IMR-90 (cell line): ENCODE measurements around the gene PTGS1. TPM values are rescaled to one million over a fixed set of nuclear protein-coding genes. Genes with fewer than 3 reads are reported as not detected.

Experiments used
- ATAC-seq: fragments of 200-7000 bp; cut with Tn5 transposase; 2 replicates; pipeline ENCODE4 v1.9.1; 2020; ENCODE audit warnings: low read depth, mild to moderate bottlenecking, moderate library complexity
- BruUV-seq: library from RNA; stranded (reverse); fragments of 400-500 nt; replicated peaks from 2 replicates; lab custom pipeline; 2021; lab: Mats Ljungman, UMichigan
- CTCF ChIA-PET: fragments of 300-600 bp; formaldehyde crosslinking; extraction: SDS; loops from one replicate; lab custom pipeline; 2021; ENCODE audit warnings: antibody characterized with exemption; lab: Yijun Ruan, JAX
- POLR2A ChIA-PET: fragments of 300-600 bp; sonication (Branson Sonifier 250); formaldehyde crosslinking; loops from one replicate; lab custom pipeline; 2022; ENCODE audit warnings: antibody characterized with exemption; ENCODE audit not compliant: unreplicated experiment; lab: Charles Lee
- DNase-seq: peaks from one replicate; pipeline ENCODE4 v3.0.0; 2013
- H2AFZ ChIP-seq: replicated peaks from 2 replicates; pipeline ENCODE3; 2013; ENCODE audit warnings: low read length, mild to moderate bottlenecking; ENCODE audit not compliant: poor library complexity
- H2AK5ac ChIP-seq: 2 replicates; pipeline ENCODE4 v1.6.1; 2013; ENCODE audit warnings: low read depth, low read length, inconsistent platforms
- H2AK9ac ChIP-seq: replicated peaks from 2 replicates; pipeline ENCODE3; 2013; ENCODE audit warnings: mild to moderate bottlenecking, low read depth, low read length, moderate library complexity; ENCODE audit not compliant: poor library complexity
- H2BK120ac ChIP-seq: 2 replicates; pipeline ENCODE4 v1.6.1; 2013; ENCODE audit warnings: low read depth, low read length, inconsistent platforms
- H2BK15ac ChIP-seq: 3 replicates; pipeline ENCODE4 v1.6.1; 2013; ENCODE audit warnings: low read depth, low read length, inconsistent platforms
- H2BK20ac ChIP-seq: 2 replicates; pipeline ENCODE4 v1.6.1; 2013; ENCODE audit warnings: low read depth, mild to moderate bottlenecking, inconsistent platforms, low read length, moderate library complexity
- H2BK5ac ChIP-seq: 2 replicates; pipeline ENCODE4 v1.6.1; 2013; ENCODE audit warnings: mild to moderate bottlenecking, low read depth, low read length, inconsistent platforms; ENCODE audit not compliant: poor library complexity, severe bottlenecking
- H3K14ac ChIP-seq: replicated peaks from 2 replicates; pipeline ENCODE4 v1.6.1; 2013; ENCODE audit warnings: low read depth, low read length, inconsistent platforms
- H3K18ac ChIP-seq: 2 replicates; pipeline ENCODE4 v1.6.1; 2013; ENCODE audit warnings: low read depth, low read length, control low read depth
- H3K23ac ChIP-seq: 2 replicates; pipeline ENCODE4 v1.6.1; 2013; ENCODE audit warnings: low read depth, low read length, inconsistent platforms
- H3K27ac ChIP-seq: 2 replicates; pipeline ENCODE4 v1.5.1; 2013; ENCODE audit warnings: mild to moderate bottlenecking, control low read depth, low read length; ENCODE audit not compliant: insufficient read depth
- H3K27me3 ChIP-seq: 2 replicates; pipeline ENCODE4 v1.6.1; 2013; ENCODE audit warnings: low read length; ENCODE audit not compliant: control insufficient read depth, insufficient read depth
- H3K36me3 ChIP-seq: 2 replicates; pipeline ENCODE4 v1.6.1; 2013; ENCODE audit warnings: low read length, mixed read lengths; ENCODE audit not compliant: control insufficient read depth, insufficient read depth
- H3K4ac ChIP-seq: 2 replicates; pipeline ENCODE4 v1.6.1; 2013; ENCODE audit warnings: low read depth, low read length, inconsistent platforms
- H3K4me1 ChIP-seq: 2 replicates; pipeline ENCODE4 v1.6.1; 2013; ENCODE audit warnings: low read length, mixed read lengths; ENCODE audit not compliant: control insufficient read depth, insufficient read depth
- H3K4me2 ChIP-seq: 2 replicates; pipeline ENCODE4 v1.6.1; 2013; ENCODE audit warnings: low read depth, mild to moderate bottlenecking, control low read depth, low read length, moderate library complexity
- H3K4me3 ChIP-seq: 2 replicates; pipeline ENCODE4 v1.5.1; 2013; ENCODE audit warnings: low read depth, mild to moderate bottlenecking, control low read depth, low read length, moderate library complexity; ENCODE audit not compliant: insufficient read depth
- H3K56ac ChIP-seq: 2 replicates; pipeline ENCODE4 v1.6.1; 2013; ENCODE audit warnings: low read length, inconsistent platforms; ENCODE audit not compliant: insufficient read depth; ENCODE audit errors: extremely low read depth
- H3K79me1 ChIP-seq, 2 experiments: 2 replicates each; pipeline ENCODE4 v1.6.1; 2013; ENCODE audit warnings: low read length in 2 of 2, inconsistent platforms in 1 of 2, low read depth in 1 of 2
- H3K9ac ChIP-seq: 2 replicates; pipeline ENCODE4 v1.6.1; 2013; ENCODE audit warnings: low read depth, low read length, control low read depth
- H3K9me1 ChIP-seq: 2 replicates; pipeline ENCODE4 v1.6.1; 2013; ENCODE audit warnings: low read length, inconsistent platforms; ENCODE audit not compliant: insufficient read depth
- H3K9me3 ChIP-seq: 2 replicates; pipeline ENCODE4 v1.6.1; 2013; ENCODE audit warnings: low read length; ENCODE audit not compliant: control insufficient read depth, insufficient read depth
- H4K20me1 ChIP-seq: 2 replicates; pipeline ENCODE4 v1.6.1; 2013; ENCODE audit warnings: low read length, inconsistent platforms; ENCODE audit not compliant: insufficient read depth
- H4K5ac ChIP-seq: 2 replicates; pipeline ENCODE4 v1.6.1; 2013; ENCODE audit warnings: mild to moderate bottlenecking, low read depth, low read length, control low read depth
- H4K8ac ChIP-seq, 2 experiments: 2 replicates each; pipeline ENCODE4 v1.6.1; 2013; ENCODE audit warnings: low read depth in 2 of 2, low read length in 2 of 2, control low read depth in 1 of 2, inconsistent platforms in 1 of 2
- H4K91ac ChIP-seq: 2 replicates; pipeline ENCODE4 v1.6.1; 2013; ENCODE audit warnings: low read depth, low read length, inconsistent platforms; ENCODE audit not compliant: insufficient read depth
- BHLHE40 ChIP-seq: fragments of 150-350 bp; IDR thresholded peaks from 2 replicates; pipeline ENCODE4 v1.6.1; 2016; ENCODE audit warnings: mild to moderate bottlenecking, low read depth, low read length
- FOS ChIP-seq: fragments of 150-350 bp; IDR thresholded peaks from 2 replicates; pipeline ENCODE4 v1.6.1; 2016; ENCODE audit warnings: low read depth, low read length
- POLR2A ChIP-seq: IDR thresholded peaks from 2 replicates; pipeline ENCODE4 v1.6.1; 2012; ENCODE audit warnings: mild to moderate bottlenecking, low read depth, low read length
- SMC3 ChIP-seq: fragments of 150-350 bp; IDR thresholded peaks from 2 replicates; pipeline ENCODE4 v1.6.1; 2016; ENCODE audit warnings: low read depth, mild to moderate bottlenecking, antibody characterized with exemption, low read length, moderate library complexity
- WGBS, 2 experiments: methylation state at CpG; one replicate each; pipeline versions ENCODE4 v1.1.5 to v1.1.7; 2013; ENCODE audit warnings: missing lambda C conversion rate in 2 of 2; ENCODE audit not compliant: insufficient read length in 1 of 2; ENCODE audit errors: extremely low coverage in 2 of 2; 5-methylcytosine and 5-hydroxymethylcytosine counted together
- dilution Hi-C: fragments of 300-500 bp; cut with HindIII; formaldehyde crosslinking; loops from one replicate; pipeline ENCODE4 v1.14.3; 2018; ENCODE audit warnings: low sequenced_read_pairs; ENCODE audit not compliant: unreplicated experiment
- in situ Hi-C: fragments of 300-500 bp; cut with MboI; formaldehyde crosslinking; loops from 3 replicates; pipeline ENCODE4 v1.14.3; 2019; ENCODE audit warnings: low sequenced_read_pairs, inconsistent platforms, mixed read lengths
- intact Hi-C: fragments of 100-400 bp; cut with micrococcal nuclease; formaldehyde crosslinking; loops from 2 replicates; pipeline ENCODE4 v1.10.0; 2022
- polyA plus RNA-seq, 3 experiments: library from polyadenylated mRNA; depleted of rRNA; stranded (reverse); fragments of >200 nt; gene quantifications; 2 replicates each; pipeline ENCODE4 v1.2.3, GENCODE V29; 2012; ENCODE audit warnings: low replicate concordance in 1 of 3
- total RNA-seq: library from RNA; depleted of rRNA; stranded (reverse); fragments of >200 nt; gene quantifications from 2 replicates; pipeline ENCODE4 v1.2.3, GENCODE V29; 2012
- TF ChIP-seq, protein P1 (sequence below): fragments of 150-350 bp; IDR thresholded peaks from 2 replicates; pipeline ENCODE4 v1.6.1; 2016; ENCODE audit warnings: low read depth, mild to moderate bottlenecking, low read length, moderate library complexity, borderline replicate concordance

Gene PTGS1
- total and polyA plus RNA-seq, 2 of the 4 experiments (the other 2 are of a cell fraction) = 24.7 to 38.3 TPM

DNA sequence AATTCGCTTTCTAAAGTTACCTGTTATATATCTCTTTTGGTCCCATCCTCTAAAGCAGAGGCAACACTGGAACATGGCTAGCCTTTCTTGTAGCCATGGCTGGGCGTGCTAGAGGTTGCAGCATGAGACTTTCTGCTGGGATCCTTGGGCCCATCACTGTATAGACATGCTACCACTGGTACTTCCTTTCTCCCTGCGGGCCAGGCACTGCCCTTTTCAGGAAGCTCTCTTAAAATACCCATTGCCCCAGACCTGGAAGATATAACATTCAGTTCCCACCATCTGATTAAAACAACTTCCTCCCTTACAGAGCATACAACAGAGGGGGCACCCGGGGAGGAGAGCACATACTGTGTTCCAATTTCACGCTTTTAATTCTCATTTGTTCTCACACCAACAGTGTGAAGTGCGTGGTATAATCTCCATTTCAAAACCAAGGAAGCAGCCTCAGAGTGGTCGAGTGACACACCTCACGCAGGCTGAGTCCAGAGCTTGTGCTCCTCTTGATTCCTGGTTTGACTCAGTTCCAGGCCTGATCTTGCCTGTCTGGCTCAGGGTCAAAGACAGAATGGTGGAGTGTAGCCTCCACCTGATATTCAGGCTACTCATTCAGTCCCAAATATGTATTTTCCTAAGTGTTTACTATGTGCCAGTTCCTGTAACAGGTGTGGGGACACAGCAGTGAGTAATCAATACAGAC, 22.6 kb downstream of the PTGS1 start (continued):
- TF ChIP-seq SMC3 (no peak), POLR2A (no peak)

DNA sequence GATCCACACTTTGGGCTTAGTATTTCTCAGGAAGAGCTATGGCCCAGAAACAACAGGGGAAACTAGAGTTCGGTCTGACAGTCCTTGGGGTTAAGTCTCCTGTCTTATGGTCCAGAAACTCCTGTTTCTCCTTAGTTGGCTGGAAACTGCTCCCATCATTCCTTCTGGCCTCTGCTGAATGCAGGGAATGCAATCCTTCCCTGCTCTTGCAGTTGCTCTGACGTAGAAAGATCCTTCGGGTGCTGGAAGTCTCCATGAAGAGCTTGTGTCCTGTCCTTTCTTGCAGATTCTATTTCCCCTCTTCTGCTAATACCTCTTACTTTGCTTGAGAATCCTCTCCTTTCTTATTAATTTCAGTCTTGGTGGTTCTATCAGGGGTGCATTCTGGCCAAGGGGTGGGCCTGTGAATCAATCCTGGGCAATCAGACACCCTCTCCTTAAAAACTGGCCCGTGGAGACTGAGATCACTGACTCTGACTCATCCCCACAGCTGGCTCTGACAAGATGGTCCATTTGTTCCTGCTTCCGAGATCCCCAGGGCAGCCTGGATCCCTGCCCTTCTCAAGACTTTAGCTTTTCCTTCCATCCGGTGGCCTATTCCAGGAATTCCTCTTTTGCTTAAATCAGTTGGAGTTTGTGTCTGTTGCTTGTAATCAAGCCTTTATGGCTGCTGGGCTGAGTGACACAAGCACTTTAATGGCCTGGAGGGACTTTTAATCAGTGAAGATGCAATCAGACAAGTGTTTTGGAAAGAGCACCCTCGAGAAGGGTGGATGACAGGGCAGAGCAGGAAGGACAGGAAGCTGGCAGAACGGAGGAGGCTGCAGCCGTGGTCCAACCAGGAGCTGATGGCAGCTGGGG, 23.7 kb downstream of the PTGS1 start:
- Histone ChIP-seq H2AFZ (peak overlapping the region; percentile 81), H3K79me1 (peaks cover 3 to 4% of the 10 kb centered on the region in 2 experiments; a peak in 3 of 4 replicates), H2AK5ac (peak overlapping the region; percentile 69), H2BK120ac (peak overlapping the region; percentile 83), H3K23ac (peak overlapping the region; percentile 84), H2AK9ac (peak overlapping the region; percentile 20), H3K27me3 (no peaks in the 10 kb centered on the region), H3K9me3 (no peaks in the 10 kb centered on the region), H3K4me2 (peak overlapping the region; percentile 28; the same call in 1 of the 2 replicates), H4K20me1 (no peaks in the 10 kb centered on the region), H4K5ac (peak overlapping the region; percentile 50), H4K8ac (peak overlapping the region; percentile 54 to 68), H3K9me1 (peaks cover 20% of the 10 kb centered on the region), H3K4ac (peak overlapping the region; percentile 81), H2BK15ac (peak overlapping the region; percentile 71), H3K9ac (peak overlapping the region; percentile 35), H3K14ac (peak overlapping the region; percentile 80), H3K36me3 (peaks cover 38% of the 10 kb centered on the region), H3K18ac (peak overlapping the region; percentile 63), H2BK5ac (peak overlapping the region; percentile 84), H3K4me3 (no peak overlapping the region), H2BK20ac (peak overlapping the region; percentile 87), H3K4me1 (peaks cover 19% of the 10 kb centered on the region), H3K27ac (peak overlapping the region; percentile 84), H4K91ac (peak overlapping the region; percentile 81), H3K56ac (peak overlapping the region; percentile 62)
- WGBS, 2 experiments = 20% methylated on average over 1 of the region's 9 CpGs; no CpG with 5 or more reads in 1 of the 2 experiments
- dilution Hi-C loops (no loop called here), intact Hi-C loops (loop anchor here (1.0 kb wide), 1 partner anchor 44 kb away; no protein-coding TSS in a partner anchor), in situ Hi-C loops (no loop called here)
- TF ChIP-seq, protein P1, sequence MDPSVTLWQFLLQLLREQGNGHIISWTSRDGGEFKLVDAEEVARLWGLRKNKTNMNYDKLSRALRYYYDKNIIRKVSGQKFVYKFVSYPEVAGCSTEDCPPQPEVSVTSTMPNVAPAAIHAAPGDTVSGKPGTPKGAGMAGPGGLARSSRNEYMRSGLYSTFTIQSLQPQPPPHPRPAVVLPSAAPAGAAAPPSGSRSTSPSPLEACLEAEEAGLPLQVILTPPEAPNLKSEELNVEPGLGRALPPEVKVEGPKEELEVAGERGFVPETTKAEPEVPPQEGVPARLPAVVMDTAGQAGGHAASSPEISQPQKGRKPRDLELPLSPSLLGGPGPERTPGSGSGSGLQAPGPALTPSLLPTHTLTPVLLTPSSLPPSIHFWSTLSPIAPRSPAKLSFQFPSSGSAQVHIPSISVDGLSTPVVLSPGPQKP = no peak
- TF ChIP-seq FOS (peak; percentile 84), BHLHE40 (peak; percentile 19; the same call in 1 of the 2 replicates), SMC3 (0 out of 2 replicates have a peak, but pooled peaks have one; percentile 11)
- BruUV-seq = no TSS peak
- DNase-seq = peak; percentile 95
- ChIA-PET CTCF (interaction anchor here (0.9 to 1.1 kb wide), 2 partner anchors 10 to 12 kb away, joined by 3 read pairs; no protein-coding TSS in a partner anchor), POLR2A (interaction anchor here (1.0 kb wide), 1 partner anchor 24 kb away, joined by 9 read pairs; the partner anchor contains the start of gene PTGS1)
- ATAC-seq = peak; percentile 87
